H1 (cell line): ENCODE data around the gene NRROS. TPM values are rescaled to one million over a fixed set of nuclear protein-coding genes. Genes with fewer than 3 reads are reported as not detected.

ENCODE experiments used
- CTCF ChIA-PET: fragments of 300-600 bp; sonication (Branson Sonifier 250); formaldehyde crosslinking; loops from one replicate; lab custom pipeline; 2021; ENCODE audit not compliant: partially characterized antibody; lab: Charles Lee
- POLR2A ChIA-PET: fragments of 300-600 bp; sonication (Branson Sonifier 250); formaldehyde crosslinking; loops from one replicate; lab custom pipeline; 2021; ENCODE audit warnings: inconsistent platforms; ENCODE audit not compliant: partially characterized antibody; lab: Charles Lee
- DNase-seq, 2 experiments: peaks; one replicate each; pipeline versions ENCODE4 v3.0.0 to v3.0.0-alpha.2; 2010 to 2022; ENCODE audit warnings: low spot score in 2 of 2, low read depth in 1 of 2, mixed read lengths in 1 of 2
- FAIRE-seq: peaks from 2 replicates; lab custom pipeline; 2011; peaks lifted over from hg19 to GRCh38; lab: Jason Lieb, UNC
- H2AFZ ChIP-seq: 2 replicates; pipeline ENCODE4 v1.8.1; 2012; ENCODE audit warnings: low read length, inconsistent platforms
- H2AK5ac ChIP-seq: 2 replicates; pipeline ENCODE4 v1.6.1; 2013; ENCODE audit warnings: low read depth, low read length
- H2BK120ac ChIP-seq: replicated peaks from 2 replicates; pipeline ENCODE3; 2013; ENCODE audit warnings: low read depth, low read length, inconsistent platforms
- H2BK12ac ChIP-seq: 2 replicates; pipeline ENCODE4 v1.6.1; 2013; ENCODE audit warnings: low read depth, low read length
- H2BK15ac ChIP-seq: 2 replicates; pipeline ENCODE4 v1.6.1; 2013; ENCODE audit warnings: low read length
- H2BK20ac ChIP-seq: 2 replicates; pipeline ENCODE4 v1.6.1; 2013; ENCODE audit warnings: low read length
- H2BK5ac ChIP-seq: 2 replicates; pipeline ENCODE4 v1.6.1; 2013; ENCODE audit warnings: low read depth, low read length
- H3K14ac ChIP-seq: 2 replicates; pipeline ENCODE4 v1.6.1; 2013; ENCODE audit warnings: inconsistent platforms; ENCODE audit not compliant: insufficient read length
- H3K18ac ChIP-seq: 2 replicates; pipeline ENCODE4 v1.6.1; 2013; ENCODE audit warnings: low read length; ENCODE audit errors: extremely low read depth
- H3K23ac ChIP-seq: 2 replicates; pipeline ENCODE4 v1.6.1; 2013; ENCODE audit warnings: inconsistent platforms; ENCODE audit not compliant: insufficient read length
- H3K23me2 ChIP-seq: 2 replicates; pipeline ENCODE4 v1.6.1; 2013; ENCODE audit warnings: low read depth, low read length
- H3K27ac ChIP-seq: 2 replicates; pipeline ENCODE4 v1.6.1; 2011; ENCODE audit warnings: low read depth, low read length, inconsistent platforms
- H3K27me3 ChIP-seq, 4 experiments: replicated peaks in 1 of 4; 1 replicate in 1 of 4; 2 replicates in 3 of 4; pipeline versions ENCODE4 v1.6.1 to v1.8.1; 2011 to 2013; ENCODE audit warnings: low read length in 3 of 4, mild to moderate bottlenecking in 3 of 4, inconsistent platforms in 2 of 4, mixed read lengths in 2 of 4, moderate library complexity in 1 of 4; ENCODE audit not compliant: control insufficient read depth in 3 of 4, insufficient read depth in 3 of 4; ENCODE audit errors: extremely low read depth in 1 of 4
- H3K36me3 ChIP-seq, 4 experiments: 2 replicates each; pipeline versions ENCODE4 v1.6.1 to v1.8.1; 2011 to 2013; ENCODE audit warnings: mild to moderate bottlenecking in 4 of 4, low read length in 3 of 4, moderate library complexity in 2 of 4, control low read depth in 1 of 4, inconsistent platforms in 1 of 4; ENCODE audit not compliant: insufficient read depth in 4 of 4, control insufficient read depth in 2 of 4
- H3K4ac ChIP-seq: replicated peaks from 2 replicates; pipeline ENCODE3; 2013; ENCODE audit warnings: low read length, low read depth, mixed read lengths, inconsistent platforms; ENCODE audit not compliant: insufficient read length
- H3K4me1 ChIP-seq, 4 experiments: replicated peaks in 1 of 4; 1 replicate in 1 of 4; 2 replicates in 3 of 4; pipeline versions ENCODE4 v1.6.1 to v1.8.1; 2011 to 2013; ENCODE audit warnings: low read length in 3 of 4, inconsistent platforms in 2 of 4, mixed read lengths in 1 of 4; ENCODE audit not compliant: insufficient read depth in 4 of 4, control insufficient read depth in 3 of 4
- H3K4me2 ChIP-seq, 2 experiments: 2 replicates each; pipeline versions ENCODE4 v1.6.1 to v1.8.1; 2011 to 2013; ENCODE audit warnings: low read depth in 2 of 2, low read length in 2 of 2, control low read depth in 1 of 2, inconsistent platforms in 1 of 2, mild to moderate bottlenecking in 1 of 2; ENCODE audit not compliant: insufficient read depth in 1 of 2
- H3K4me3 ChIP-seq, 4 experiments: fragments of 200-600, 300-600 bp in 1 of 4; sonication (generic), shearing (Covaris generic), sonication (Bioruptor Twin) in 1 of 4; 2 replicates each; pipeline versions ENCODE4 v1.5.1 to v1.8.1; 2011 to 2016; ENCODE audit warnings: low read length in 4 of 4, low read depth in 3 of 4, control low read depth in 2 of 4, inconsistent platforms in 2 of 4, mild to moderate bottlenecking in 2 of 4, mixed read lengths in 1 of 4, moderate library complexity in 1 of 4; ENCODE audit not compliant: insufficient read depth in 2 of 4; ENCODE audit errors: extremely low read depth in 1 of 4
- H3K56ac ChIP-seq: replicated peaks from 2 replicates; pipeline ENCODE3; 2013; ENCODE audit warnings: low read depth, mild to moderate bottlenecking, mixed read lengths, low read length, inconsistent platforms; ENCODE audit not compliant: insufficient read length
- H3K79me1 ChIP-seq: 2 replicates; pipeline ENCODE4 v1.6.1; 2013; ENCODE audit warnings: low read depth, low read length, control low read depth
- H3K79me2 ChIP-seq, 2 experiments: 2 replicates each; pipeline versions ENCODE4 v1.6.1 to v1.8.1; 2012 to 2013; ENCODE audit warnings: low read length in 2 of 2, mild to moderate bottlenecking in 2 of 2, inconsistent platforms in 1 of 2; ENCODE audit not compliant: insufficient read depth in 2 of 2, control insufficient read depth in 1 of 2
- H3K9ac ChIP-seq, 4 experiments: replicated peaks in 1 of 4; 1 replicate in 1 of 4; 2 replicates in 3 of 4; pipeline versions ENCODE4 v1.6.1 to v1.8.1; 2011 to 2013; ENCODE audit warnings: low read depth in 3 of 4, low read length in 3 of 4, control low read depth in 2 of 4, mild to moderate bottlenecking in 2 of 4, moderate library complexity in 2 of 4, inconsistent platforms in 1 of 4; ENCODE audit errors: extremely low read depth in 1 of 4
- H3K9me3 ChIP-seq, 2 experiments: 2 replicates each; pipeline versions ENCODE4 v1.6.1 to v1.8.1; 2012 to 2013; ENCODE audit warnings: mild to moderate bottlenecking in 2 of 2, moderate library complexity in 2 of 2, control low read depth in 1 of 2, inconsistent platforms in 1 of 2, low read depth in 1 of 2, low read length in 1 of 2, mixed read lengths in 1 of 2; ENCODE audit not compliant: insufficient read depth in 2 of 2
- H4K20me1 ChIP-seq, 2 experiments: replicated peaks in 1 of 2; 2 replicates each; pipeline versions ENCODE3 to v1.8.1; 2011 to 2013; ENCODE audit warnings: inconsistent platforms in 2 of 2, low read length in 2 of 2, mild to moderate bottlenecking in 1 of 2; ENCODE audit not compliant: insufficient read depth in 2 of 2, control insufficient read depth in 1 of 2
- H4K5ac ChIP-seq: 2 replicates; pipeline ENCODE4 v1.6.1; 2013; ENCODE audit warnings: low read length, low read depth, mixed read lengths, inconsistent platforms; ENCODE audit not compliant: insufficient read length
- H4K8ac ChIP-seq: 2 replicates; pipeline ENCODE4 v1.8.0; 2013; ENCODE audit warnings: mild to moderate bottlenecking, moderate library complexity, low read length, inconsistent platforms; ENCODE audit not compliant: insufficient read depth; ENCODE audit errors: extremely low read depth
- H4K91ac ChIP-seq: replicated peaks from 2 replicates; pipeline ENCODE3; 2013; ENCODE audit warnings: low read length, mixed read lengths, inconsistent platforms; ENCODE audit not compliant: insufficient read length
- ASH2L ChIP-seq: fragments of 200-600, 300-600 bp; sonication (generic); IDR thresholded peaks from one replicate; pipeline ENCODE4 v1.7.1; 2017; ENCODE audit warnings: low read length
- CBX5 ChIP-seq: fragments of 300-800, 300-1000 bp; sonication (generic); IDR thresholded peaks from 2 replicates; pipeline ENCODE4 v1.7.1; 2016; ENCODE audit warnings: antibody characterized with exemption, low read length, low read depth
- E2F6 ChIP-seq: IDR thresholded peaks from 2 replicates; pipeline ENCODE4 v1.6.1; 2012; ENCODE audit warnings: inconsistent platforms
- FOSL1 ChIP-seq: IDR thresholded peaks from 2 replicates; pipeline ENCODE4 v1.6.1; 2011; ENCODE audit warnings: mild to moderate bottlenecking, low read depth, low read length, moderate library complexity; ENCODE audit not compliant: insufficient read depth
- NANOG ChIP-seq: IDR thresholded peaks from 2 replicates; pipeline ENCODE4 v1.6.1; 2011; ENCODE audit warnings: low read length, low read depth, mild to moderate bottlenecking, inconsistent platforms; ENCODE audit not compliant: insufficient read depth, poor library complexity, severe bottlenecking
- RNF2 ChIP-seq: fragments of 200-900, 300-1000 bp; sonication (generic); IDR thresholded peaks from 2 replicates; pipeline ENCODE4 v1.7.1; 2016; ENCODE audit warnings: borderline replicate concordance, low read depth, mild to moderate bottlenecking, antibody characterized with exemption, low read length; ENCODE audit not compliant: poor library complexity, severe bottlenecking; ENCODE audit errors: missing control alignments
- YY1 ChIP-seq: IDR thresholded peaks from 2 replicates; pipeline ENCODE4 v1.6.1; 2011; ENCODE audit warnings: low read depth, mild to moderate bottlenecking, low read length
- WGBS, 2 experiments: shearing (Covaris generic) in 1 of 2; methylation state at CpG; one replicate each; pipeline versions ENCODE4 v1.1.6 to v1.1.7; 2013 to 2015; ENCODE audit warnings: low lambda C conversion rate in 2 of 2, mixed read lengths in 2 of 2, inconsistent platforms in 1 of 2, low coverage in 1 of 2, missing lambda C conversion rate in 1 of 2; ENCODE audit not compliant: insufficient replicate concordance in 2 of 2, insufficient coverage in 1 of 2, insufficient read length in 1 of 2; ENCODE audit errors: extremely low coverage in 1 of 2, missing lambda C conversion rate in 1 of 2; 5-methylcytosine and 5-hydroxymethylcytosine counted together
- polyA plus RNA-seq, 7 experiments: library from polyadenylated mRNA; depleted of rRNA in 3 of 7; stranded (reverse) in 5 of 7; unstranded in 2 of 7; fragments of >200 nt in 5 of 7; fragments of 200-250 nt in 2 of 7; gene quantifications; 1 replicate in 5 of 7; 2 replicates in 1 of 7; 4 replicates in 1 of 7; pipeline versions ENCODE4 v1.2.1 to v1.2.3, GENCODE V29; 2011 to 2013; ENCODE audit warnings: missing spikeins in 2 of 7, mixed read lengths in 2 of 7
- total RNA-seq: library from RNA; stranded (reverse); fragmentation: NEBNext Ultra II Directional; extraction: Animal tissue kit (Norgen Biotek cat#: 25700); gene quantifications from 2 replicates; pipeline ENCODE4 v1.2.1, GENCODE V29; 2021
- TF ChIP-seq, protein P1 (sequence below): IDR thresholded peaks from 2 replicates; pipeline ENCODE4 v1.6.1; 2011; ENCODE audit warnings: low read length, improper control_type of control experiment
- TF ChIP-seq, protein P2 (sequence below): IDR thresholded peaks from 2 replicates; pipeline ENCODE4 v1.6.1; 2012; ENCODE audit warnings: inconsistent platforms

Gene NRROS
- total and polyA plus RNA-seq, 2 of the 8 experiments (the other 6 are each of a cell fraction or from before 2014, with no cell fraction given) = 5.3 to 7.3 TPM

GRCh38 chr3:196646666-196647216 lies 7.2 kb downstream of the NRROS start:
- Histone ChIP-seq H3K14ac (no peak overlapping the region), H2AFZ (no peak overlapping the region), H3K79me2 (peaks cover 0 to 2% of the 10 kb centered on the region in 2 experiments; a peak in 1 of 4 replicates), H3K9me3 (no peaks in the 10 kb centered on the region), H3K23me2 (no peaks in the 10 kb centered on the region), H3K9ac (no peak overlapping the region), H3K36me3 (no peaks in the 10 kb centered on the region; a peak in 1 of 8 replicates), H2BK5ac (peak overlapping the region; percentile 67; the same call in 1 of the 2 replicates), H3K27ac (no peak overlapping the region), H2BK20ac (peak overlapping the region; percentile 91; the same call in 1 of the 2 replicates), H3K23ac (no peak overlapping the region), H3K18ac (no peak overlapping the region), H2BK15ac (no peak overlapping the region), H4K20me1 (no peaks in the 10 kb centered on the region), H3K4me1 (peaks cover 8 to 15% (median 11%) of the 10 kb centered on the region in 4 experiments), H2BK120ac (peak overlapping the region; percentile 13), H4K8ac (no peak overlapping the region; the same call in 1 of the 2 replicates), H4K91ac (peak overlapping the region; percentile 59), H3K56ac (no peak overlapping the region), H4K5ac (no peak overlapping the region), H3K79me1 (no peaks in the 10 kb centered on the region; the same call in 1 of the 2 replicates), H2BK12ac (peak overlapping the region; percentile 95; the same call in 1 of the 2 replicates), H3K27me3 (no peaks in the 10 kb centered on the region), H2AK5ac (no peak overlapping the region; the same call in 1 of the 2 replicates), H3K4me3 (no peak overlapping the region), H3K4me2 (no peak overlapping the region), H3K4ac (no peak overlapping the region)
- POLR2A ChIA-PET = interaction anchor here (0.8 to 1.8 kb wide), 2 partner anchors 19 to 125 kb away, joined by 3 to 4 read pairs; no protein-coding TSS in a partner anchor
- FAIRE-seq (no peak), DNase-seq (no peak)
- WGBS, 2 experiments = 87% methylated on average over 17 of the region's 17 CpGs; no CpG with 5 or more reads in 1 of the 2 experiments
- CTCF ChIA-PET = interaction anchor here (1.3 kb wide), 1 partner anchor 37 kb away, joined by 4 read pairs; no protein-coding TSS in a partner anchor
- TF ChIP-seq RNF2 (no peak), YY1 (no peak), FOSL1 (no peak), CBX5 (no peak), E2F6 (no peak), NANOG (no peak), ASH2L (no peak)
- TF ChIP-seq, protein P1, sequence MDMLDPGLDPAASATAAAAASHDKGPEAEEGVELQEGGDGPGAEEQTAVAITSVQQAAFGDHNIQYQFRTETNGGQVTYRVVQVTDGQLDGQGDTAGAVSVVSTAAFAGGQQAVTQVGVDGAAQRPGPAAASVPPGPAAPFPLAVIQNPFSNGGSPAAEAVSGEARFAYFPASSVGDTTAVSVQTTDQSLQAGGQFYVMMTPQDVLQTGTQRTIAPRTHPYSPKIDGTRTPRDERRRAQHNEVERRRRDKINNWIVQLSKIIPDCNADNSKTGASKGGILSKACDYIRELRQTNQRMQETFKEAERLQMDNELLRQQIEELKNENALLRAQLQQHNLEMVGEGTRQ = no peak
- TF ChIP-seq, protein P2, sequence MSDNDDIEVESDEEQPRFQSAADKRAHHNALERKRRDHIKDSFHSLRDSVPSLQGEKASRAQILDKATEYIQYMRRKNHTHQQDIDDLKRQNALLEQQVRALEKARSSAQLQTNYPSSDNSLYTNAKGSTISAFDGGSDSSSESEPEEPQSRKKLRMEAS = no peak
